NCI-H1105 (cell line): ENCODE results near the gene AKAP4.
A peak's percentile ranks its signal among the peaks of the same experiment; 100 is the strongest.

ENCODE experiments used
- DNase-seq: peaks from one replicate; lab custom pipeline; 2025; lab: John Stamatoyannopoulos, UW

AKAP4 gene, protein sequence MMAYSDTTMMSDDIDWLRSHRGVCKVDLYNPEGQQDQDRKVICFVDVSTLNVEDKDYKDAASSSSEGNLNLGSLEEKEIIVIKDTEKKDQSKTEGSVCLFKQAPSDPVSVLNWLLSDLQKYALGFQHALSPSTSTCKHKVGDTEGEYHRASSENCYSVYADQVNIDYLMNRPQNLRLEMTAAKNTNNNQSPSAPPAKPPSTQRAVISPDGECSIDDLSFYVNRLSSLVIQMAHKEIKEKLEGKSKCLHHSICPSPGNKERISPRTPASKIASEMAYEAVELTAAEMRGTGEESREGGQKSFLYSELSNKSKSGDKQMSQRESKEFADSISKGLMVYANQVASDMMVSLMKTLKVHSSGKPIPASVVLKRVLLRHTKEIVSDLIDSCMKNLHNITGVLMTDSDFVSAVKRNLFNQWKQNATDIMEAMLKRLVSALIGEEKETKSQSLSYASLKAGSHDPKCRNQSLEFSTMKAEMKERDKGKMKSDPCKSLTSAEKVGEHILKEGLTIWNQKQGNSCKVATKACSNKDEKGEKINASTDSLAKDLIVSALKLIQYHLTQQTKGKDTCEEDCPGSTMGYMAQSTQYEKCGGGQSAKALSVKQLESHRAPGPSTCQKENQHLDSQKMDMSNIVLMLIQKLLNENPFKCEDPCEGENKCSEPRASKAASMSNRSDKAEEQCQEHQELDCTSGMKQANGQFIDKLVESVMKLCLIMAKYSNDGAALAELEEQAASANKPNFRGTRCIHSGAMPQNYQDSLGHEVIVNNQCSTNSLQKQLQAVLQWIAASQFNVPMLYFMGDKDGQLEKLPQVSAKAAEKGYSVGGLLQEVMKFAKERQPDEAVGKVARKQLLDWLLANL

DNA sequence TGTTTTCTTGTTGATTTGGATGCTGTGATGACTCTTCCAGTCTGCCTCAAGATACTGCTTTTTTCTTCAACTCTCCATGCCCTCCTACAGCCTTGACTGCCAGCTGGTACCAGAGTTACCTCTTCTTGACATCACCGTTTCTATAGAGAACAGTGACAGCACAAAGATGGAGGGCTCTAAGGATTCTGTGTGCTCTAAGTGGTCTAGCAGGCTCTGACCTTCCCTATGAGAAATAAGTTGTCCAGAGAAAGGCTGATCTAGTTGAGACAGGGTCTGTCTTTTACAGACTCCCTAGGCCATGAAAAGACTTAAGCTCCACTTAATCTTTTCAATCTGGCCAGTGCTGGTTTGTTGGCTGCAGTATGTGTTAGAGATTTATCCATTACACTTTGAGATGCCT is at the start of gene AKAP4:
AKAP4 (minus strand) TSS at position 101 of the 400 bp plus-strand sequence. CDS start 118 bp downstream, outside the sequence.
- no peak for DNase-seq

DNA sequence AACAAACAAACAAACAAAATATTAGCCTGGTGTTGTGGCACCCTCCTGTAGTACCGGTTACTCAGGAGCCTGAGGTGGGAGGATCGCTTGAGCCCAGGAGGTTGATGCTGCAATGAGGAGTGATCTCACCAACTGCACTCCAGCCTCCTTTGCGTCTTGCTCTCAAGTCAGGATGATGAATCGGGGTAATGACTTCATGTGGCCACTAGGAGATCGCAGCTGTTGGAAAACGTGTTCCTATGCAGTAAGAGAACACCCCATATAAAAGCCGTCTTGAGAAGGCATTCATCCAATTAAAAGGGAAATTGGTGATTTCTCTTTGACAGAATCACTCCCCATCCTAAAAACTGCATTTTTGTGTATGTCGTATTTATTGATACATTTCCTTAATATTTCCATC is 10.7 kb upstream of the AKAP4 start:
- DNase-seq: no peak

DNA sequence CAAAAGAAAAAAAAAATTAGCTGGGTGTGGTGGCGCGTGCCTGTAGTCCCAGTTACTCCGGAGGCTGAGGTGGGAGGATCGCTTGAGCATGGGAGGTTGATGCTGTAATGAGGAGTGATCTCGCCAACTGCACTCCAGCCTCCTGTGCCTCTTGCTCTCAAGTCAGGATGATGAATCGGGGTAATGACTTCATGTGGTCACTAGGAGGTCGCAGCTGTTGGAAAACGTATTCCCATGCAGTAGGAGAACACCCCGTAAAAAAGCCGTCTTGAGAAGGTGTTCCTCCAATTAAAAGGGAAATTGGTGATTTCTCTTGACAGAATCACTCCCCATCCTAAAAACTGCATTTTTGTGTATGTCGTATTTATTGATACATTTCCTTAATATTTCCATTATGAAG is 5.9 kb upstream of the AKAP4 start:
- no peak for DNase-seq

DNA sequence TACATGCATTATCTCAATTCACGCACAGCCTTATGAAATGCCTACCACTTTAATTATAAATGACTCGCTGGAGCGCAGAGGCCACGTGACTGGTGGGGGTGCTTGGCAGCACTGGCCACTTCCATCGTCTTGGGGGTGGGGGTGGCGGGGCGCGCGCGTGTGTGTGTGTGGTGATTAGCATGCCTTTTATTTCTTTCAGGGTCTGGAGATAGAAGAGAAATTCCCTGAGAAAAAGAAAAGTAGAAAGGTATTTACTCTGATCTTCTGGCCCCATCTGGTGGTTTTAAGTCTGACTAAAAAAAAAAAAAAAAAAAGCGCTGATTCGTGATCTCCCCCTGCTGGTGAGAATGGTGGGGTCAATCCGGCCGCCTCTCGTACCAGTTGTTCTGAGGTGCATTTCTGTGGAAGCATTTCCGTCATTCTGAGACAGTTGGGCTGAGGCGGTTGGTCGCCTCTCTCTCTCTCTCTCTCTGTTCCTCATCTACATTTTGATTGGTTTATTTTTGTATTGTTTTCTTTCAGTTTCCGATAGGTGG is 3.6 kb upstream of the AKAP4 start, which contains the start of gene CCNB3:
CCNB3 (plus strand) TSS at position 402 of the 536 bp plus-strand sequence. CDS start 80,399 bp downstream, outside the sequence.
- DNase-seq: peak; percentile 38

DNA sequence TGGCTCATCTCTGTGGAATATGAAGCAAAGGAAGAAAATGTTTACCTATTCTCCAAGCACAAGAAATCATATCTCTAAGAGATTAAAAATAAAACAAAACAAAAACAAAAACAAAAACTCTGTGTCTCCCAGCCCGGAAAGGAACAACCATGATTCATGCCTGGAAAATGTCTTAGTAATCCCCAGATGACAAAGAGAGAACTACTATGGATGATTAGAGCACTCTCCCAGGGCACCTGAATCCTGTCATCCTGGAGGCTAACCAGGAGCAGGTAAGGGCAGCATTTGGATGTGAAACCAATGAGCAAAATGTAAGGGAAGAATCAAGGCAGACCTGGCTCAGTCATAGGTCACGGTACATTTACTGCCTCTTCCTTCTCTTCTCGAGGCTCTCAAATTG is 1.7 kb upstream of the AKAP4 start:
- no peak for DNase-seq

DNA sequence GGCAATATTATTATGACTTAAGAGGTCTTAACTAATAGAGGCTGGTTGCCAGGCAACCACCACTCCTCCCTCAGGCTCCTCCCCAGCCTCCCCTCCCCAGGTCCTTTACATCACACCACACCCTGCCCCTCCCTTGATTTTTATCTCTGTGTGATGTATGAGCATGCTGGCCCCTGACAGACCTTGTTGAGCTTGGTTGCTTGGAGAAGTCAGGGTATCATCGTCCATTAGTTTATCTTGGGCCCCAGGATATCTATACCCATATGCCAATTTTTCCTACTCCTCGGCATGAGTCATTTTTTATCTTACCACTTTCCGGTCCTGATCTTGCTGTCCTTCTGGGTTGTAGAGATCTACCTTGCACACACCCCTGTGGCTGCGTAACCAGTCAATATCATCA is 2.5 kb downstream of the AKAP4 start:
- no peak for DNase-seq

DNA sequence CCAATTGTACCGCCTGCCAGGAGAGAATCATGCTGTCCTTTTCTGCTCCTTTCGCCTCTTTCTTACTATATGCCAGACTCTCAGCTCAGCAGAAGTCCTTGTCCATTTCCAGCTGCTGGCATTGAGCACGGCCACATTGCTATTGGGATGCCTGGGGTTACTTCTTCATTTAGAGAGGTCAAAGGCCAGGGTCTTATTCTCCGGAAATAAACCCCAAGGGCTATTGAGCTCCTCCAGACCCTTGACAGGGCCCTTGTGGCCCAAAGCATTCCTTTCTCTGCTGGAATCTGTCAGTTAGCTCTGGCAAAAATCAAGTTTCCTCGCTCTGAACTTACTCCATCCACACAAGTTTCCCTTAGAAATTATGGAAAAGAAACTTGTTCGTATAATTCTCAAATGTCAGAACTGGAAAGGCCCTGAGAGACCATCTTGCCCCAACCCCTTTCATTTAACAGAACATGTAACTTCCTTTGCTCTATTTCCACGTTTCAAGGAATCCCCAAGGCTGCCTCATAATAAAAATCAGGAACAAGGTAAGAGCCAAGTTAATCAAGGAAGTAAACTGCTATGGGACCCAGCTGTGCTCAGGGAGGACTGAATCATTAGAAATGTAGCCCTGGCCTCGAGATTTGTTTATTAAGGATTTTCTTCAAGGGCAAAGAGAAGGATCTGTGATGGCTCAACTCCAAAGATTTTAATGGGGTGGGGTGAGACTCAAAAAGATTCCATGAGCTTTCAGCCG is 11.8 kb downstream of the AKAP4 start:
- DNase-seq: no peak

DNA sequence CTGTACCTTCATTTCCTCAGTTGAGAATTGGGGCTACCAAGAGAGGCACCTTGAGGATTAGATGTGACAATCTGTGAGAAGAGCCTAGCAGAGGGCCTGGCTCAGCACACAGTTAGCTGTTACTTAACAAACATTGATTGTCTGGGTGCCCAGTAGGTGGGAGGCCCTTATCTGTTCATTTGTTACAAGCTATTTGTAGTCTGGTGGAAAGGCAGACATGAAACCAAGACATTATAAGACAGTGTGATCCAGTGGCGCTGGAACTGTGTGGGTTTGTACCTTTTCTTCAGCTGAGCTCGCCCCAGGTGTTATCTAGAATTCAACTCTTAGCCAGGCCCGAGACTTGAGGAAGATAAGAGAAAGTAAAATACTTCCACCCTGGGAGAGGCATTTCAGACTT is 16.9 kb downstream of the AKAP4 start:
- no peak for DNase-seq

DNA sequence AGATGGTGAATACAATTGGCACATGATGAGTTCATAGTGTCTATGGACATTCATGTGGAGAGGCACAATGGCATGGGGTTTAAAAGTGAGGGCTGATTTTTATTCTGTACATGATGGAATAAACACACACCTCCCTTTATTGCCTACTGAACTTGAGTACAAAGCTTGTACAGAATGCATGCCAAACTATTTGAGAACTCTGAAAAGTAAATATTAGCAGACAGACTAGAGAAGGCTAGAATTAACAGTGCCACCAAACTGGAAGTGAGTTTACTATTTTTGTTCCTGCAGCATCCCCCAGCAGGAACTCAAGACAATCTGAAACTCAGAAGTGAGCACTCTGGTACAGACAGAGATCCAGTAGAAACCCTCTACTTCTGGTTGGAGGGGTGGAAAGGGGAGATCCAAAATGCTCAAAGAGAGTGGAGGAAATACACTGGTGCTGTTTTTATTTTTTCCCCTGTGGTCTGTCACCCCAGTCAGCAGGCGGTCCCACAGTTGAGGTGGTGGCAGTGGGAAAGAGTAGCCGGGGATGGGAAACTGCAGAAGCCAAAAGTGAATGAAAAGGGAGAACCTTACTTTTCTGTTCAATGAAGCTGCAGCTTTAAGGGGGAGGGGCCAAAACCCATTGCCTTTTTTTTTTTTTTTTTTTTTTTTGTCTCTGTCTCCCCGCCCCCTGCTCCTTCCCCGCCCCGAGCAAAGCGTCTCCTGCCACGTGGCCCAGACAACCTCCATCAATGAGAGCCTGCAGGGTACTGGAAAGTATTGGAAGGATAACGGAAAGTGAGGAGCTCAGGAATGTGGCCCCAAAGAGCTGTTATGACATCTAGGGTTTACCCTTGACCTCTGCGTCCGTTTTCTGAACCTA is 20.5 kb downstream of the AKAP4 start:
- DNase-seq: no peak

DNA sequence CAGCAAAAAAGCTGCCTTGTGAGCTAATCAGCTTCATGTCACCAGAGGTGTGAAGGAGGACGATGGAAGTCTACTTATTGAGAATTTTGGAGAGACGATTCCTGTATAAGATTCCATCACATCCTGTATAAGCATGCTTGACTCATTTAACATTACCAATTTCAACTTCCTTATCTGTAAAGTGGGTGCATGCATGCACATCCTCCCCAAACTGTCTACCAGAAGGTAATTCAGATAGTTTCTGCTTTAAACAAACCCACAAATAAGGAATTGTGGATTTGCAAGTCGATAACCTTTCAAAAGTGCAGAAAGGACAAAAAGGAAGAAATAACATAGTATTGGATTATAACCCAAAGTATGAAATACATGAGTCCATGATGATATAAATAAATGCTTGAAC is 31.1 kb downstream of the AKAP4 start:
- DNase-seq: no peak

DNA sequence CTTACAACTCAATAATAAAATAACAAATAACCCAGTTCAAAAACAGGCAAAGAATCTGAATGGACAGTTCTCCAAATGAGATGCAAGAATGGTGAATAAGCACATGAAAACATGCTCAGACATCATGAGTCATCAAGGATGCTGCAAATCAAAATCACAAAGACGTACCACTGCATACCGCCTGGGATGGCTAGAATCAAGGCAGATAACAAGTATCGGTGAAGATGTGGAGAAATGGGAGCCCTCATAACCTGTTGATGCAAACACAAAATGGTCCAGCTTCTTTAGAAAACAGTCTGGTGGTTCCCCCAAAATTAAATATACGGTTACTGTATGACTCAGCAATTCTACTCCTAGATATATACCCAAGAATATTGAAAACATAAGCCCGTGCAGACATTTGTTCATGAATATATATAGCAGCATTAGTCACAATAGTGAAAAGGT is 32.5 kb downstream of the AKAP4 start:
- no peak for DNase-seq

DNA sequence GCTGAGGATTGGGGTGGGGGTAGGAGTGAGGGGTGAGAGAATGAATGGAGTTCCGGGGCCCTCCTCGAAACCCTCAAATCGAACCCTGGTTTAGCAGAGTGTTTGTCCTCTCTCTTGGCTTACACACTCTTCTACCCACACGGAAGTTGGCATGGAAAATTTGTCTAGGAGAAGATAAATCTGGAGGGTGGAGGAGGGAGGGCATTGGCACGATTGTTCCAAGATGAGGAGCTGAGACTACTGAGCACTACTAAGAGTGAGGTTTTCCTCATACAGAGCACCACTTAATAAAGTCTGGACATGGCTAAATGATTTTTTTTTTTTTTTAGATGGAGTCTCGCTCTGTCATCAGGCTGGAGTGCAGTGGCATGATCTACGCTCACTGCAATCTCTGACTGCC is 33.4 kb downstream of the AKAP4 start:
- DNase-seq: no peak

DNA sequence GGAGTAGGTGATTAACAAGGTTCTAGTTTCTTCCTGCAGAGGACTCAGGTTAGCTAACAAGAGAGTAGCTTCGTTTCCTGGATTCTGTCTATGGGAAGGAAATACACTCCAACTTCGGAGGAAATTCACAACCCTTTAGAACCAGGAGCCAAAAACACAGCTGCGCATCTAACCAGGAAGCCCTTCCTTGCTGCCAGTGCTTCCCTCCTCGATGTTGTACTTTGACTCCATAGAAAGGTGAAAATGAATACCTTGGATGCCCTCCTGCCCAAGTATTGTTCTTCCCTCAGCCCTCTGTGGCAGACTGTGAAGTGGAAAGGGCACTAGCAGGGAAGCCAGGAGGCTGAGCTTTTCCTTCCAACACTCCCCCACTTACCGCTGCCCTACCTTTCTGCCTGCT is 35.1 kb downstream of the AKAP4 start:
- DNase-seq: no peak

DNA sequence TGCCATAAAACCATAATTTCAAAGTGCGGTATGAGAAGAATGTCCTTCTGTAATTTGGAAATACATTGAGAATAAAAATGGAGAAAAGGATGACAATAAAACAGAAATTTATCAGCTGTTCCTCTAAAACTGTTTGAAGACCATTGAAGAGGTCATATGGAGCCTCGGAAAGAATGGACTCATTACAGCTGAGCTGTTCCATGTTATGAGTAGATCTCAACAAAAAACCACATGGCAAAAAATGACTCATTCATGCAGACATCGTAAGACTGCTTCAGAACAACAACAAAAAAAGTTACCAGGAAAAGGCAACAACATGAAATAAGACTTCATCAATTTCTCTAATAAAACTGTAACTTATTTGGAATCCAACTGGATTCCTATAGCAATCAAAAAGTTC is 39.7 kb downstream of the AKAP4 start:
- DNase-seq: no peak

DNA sequence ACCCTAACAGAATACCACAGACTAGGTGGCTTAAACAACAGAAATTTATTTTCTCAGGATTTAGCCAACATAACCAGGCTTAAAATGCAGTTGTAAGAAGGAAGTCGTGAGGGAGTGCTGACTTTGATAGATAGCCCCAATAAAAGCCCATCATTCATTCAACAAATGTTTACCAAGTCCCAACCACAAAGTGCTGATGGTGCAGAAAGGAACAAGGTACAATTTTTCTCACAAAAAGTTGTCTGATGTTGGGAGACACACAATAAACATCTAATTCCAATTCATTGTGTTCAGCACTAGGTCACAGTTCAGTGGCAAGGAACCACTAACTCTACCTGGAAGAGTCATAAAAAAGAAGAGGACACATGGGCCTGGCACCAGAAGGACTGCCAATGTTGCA is 42.2 kb downstream of the AKAP4 start:
- no peak for DNase-seq

DNA sequence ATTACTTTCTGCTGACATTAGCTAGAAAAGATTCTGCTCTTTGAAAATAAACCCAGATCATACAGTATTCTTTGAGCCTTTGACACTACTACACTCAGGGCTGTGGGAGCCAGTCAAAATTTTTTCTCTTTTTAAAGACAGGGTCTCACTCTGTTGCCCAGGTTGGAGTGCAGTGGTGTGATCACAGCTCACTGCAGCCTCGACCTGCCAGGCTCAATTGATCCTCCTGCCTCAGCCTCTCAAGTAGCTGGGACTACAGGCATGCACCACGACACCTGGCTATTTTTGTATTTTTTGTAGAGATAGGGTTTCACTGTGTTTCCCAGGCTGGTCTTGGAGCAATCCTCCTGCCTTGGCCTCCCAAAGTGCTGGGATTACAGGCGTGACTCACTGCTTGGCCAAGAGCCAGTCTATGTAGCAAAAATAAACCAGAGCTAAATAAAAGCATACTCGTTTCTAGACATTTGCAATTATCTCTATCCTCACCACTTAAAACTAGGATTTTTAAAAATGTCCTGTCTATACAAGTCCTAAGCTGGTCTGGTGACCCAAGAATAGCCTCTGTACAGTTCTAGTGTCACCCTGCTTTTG is 43.2 kb downstream of the AKAP4 start:
- DNase-seq: no peak

DNA sequence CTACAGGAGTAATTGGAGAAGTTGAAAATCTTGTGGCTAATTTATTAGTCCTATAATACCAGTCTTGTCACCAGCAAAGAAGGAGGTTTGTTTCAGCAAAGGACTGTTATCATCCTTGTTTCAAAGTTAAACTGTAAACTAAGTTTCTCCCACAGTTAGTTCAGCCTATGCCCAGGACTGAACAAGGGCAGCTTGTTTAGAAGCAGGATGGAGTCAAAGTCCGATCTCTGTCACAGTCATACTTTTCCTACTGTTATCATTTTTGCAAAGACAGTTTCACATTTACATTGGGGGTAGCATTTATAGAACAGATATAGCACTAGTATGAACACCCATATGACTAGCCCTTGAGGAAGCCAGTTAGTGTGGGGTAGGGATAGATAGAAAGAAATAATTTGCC is 46.4 kb downstream of the AKAP4 start:
- DNase-seq: no peak

DNA sequence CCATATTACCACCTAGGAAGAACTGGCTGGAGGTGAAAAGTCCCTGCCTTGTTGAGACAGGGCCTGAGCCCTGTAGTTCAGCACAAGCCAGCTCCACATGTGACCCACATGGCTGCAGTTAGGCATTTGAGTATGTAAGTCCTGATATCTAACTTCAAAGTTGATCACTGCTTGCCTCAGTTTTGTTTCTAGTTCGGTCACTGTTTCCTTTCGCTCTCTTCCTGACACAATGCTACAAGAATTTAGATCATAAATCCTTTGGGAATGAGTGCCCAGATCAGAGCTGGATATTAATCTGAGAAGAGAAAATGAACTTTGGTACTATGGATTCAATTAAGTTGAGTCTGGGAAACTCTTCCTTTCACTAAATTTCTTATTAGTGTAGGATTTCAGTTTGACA is 48.4 kb downstream of the AKAP4 start:
- no peak for DNase-seq

DNA sequence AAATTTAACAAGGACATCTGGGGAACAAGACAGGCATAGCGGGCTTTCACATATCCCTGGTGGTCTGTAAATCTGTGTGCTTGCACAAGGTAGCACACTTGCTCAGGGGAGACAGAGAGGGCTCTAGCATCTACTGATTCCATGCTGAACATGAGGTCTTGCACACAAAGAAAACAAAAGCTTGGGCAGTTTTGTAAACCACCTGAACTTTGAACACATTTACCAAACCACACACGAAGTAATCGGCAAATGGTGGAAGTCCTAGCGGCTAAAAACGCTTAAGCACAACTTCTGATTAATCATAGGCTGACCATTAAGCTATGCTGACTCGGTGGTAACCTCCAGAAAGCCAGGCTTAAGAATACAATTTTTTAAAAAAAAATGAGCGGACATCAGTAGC is 52.8 kb downstream of the AKAP4 start:
- no peak for DNase-seq
